H1 (cell line): ENCODE results near the gene KCNK15. TPM values are rescaled to one million over a fixed set of nuclear protein-coding genes. Genes with fewer than 3 reads are reported as not detected.

Experiments
- CTCF ChIA-PET: fragments of 300-600 bp; sonication (Branson Sonifier 250); formaldehyde crosslinking; loops from one replicate; lab custom pipeline; 2021; ENCODE audit not compliant: partially characterized antibody; lab: Charles Lee
- POLR2A ChIA-PET: fragments of 300-600 bp; sonication (Branson Sonifier 250); formaldehyde crosslinking; loops from one replicate; lab custom pipeline; 2021; ENCODE audit warnings: inconsistent platforms; ENCODE audit not compliant: partially characterized antibody; lab: Charles Lee
- DNase-seq, 2 experiments: peaks; one replicate each; pipeline versions ENCODE4 v3.0.0 to v3.0.0-alpha.2; 2010 to 2022; ENCODE audit warnings: low spot score in 2 of 2, low read depth in 1 of 2, mixed read lengths in 1 of 2
- FAIRE-seq: peaks from 2 replicates; lab custom pipeline; 2011; peaks lifted over from hg19 to GRCh38; lab: Jason Lieb, UNC
- H2AFZ ChIP-seq: 2 replicates; pipeline ENCODE4 v1.8.1; 2012; ENCODE audit warnings: low read length, inconsistent platforms
- H2AK5ac ChIP-seq: 2 replicates; pipeline ENCODE4 v1.6.1; 2013; ENCODE audit warnings: low read depth, low read length
- H2BK120ac ChIP-seq: replicated peaks from 2 replicates; pipeline ENCODE3; 2013; ENCODE audit warnings: low read depth, low read length, inconsistent platforms
- H2BK12ac ChIP-seq: 2 replicates; pipeline ENCODE4 v1.6.1; 2013; ENCODE audit warnings: low read depth, low read length
- H2BK15ac ChIP-seq: 2 replicates; pipeline ENCODE4 v1.6.1; 2013; ENCODE audit warnings: low read length
- H2BK20ac ChIP-seq: 2 replicates; pipeline ENCODE4 v1.6.1; 2013; ENCODE audit warnings: low read length
- H2BK5ac ChIP-seq: 2 replicates; pipeline ENCODE4 v1.6.1; 2013; ENCODE audit warnings: low read depth, low read length
- H3K14ac ChIP-seq: 2 replicates; pipeline ENCODE4 v1.6.1; 2013; ENCODE audit warnings: inconsistent platforms; ENCODE audit not compliant: insufficient read length
- H3K18ac ChIP-seq: 2 replicates; pipeline ENCODE4 v1.6.1; 2013; ENCODE audit warnings: low read length; ENCODE audit errors: extremely low read depth
- H3K23ac ChIP-seq: 2 replicates; pipeline ENCODE4 v1.6.1; 2013; ENCODE audit warnings: inconsistent platforms; ENCODE audit not compliant: insufficient read length
- H3K23me2 ChIP-seq: 2 replicates; pipeline ENCODE4 v1.6.1; 2013; ENCODE audit warnings: low read depth, low read length
- H3K27ac ChIP-seq: 2 replicates; pipeline ENCODE4 v1.6.1; 2011; ENCODE audit warnings: low read depth, low read length, inconsistent platforms
- H3K27me3 ChIP-seq, 4 experiments: replicated peaks in 1 of 4; 1 replicate in 1 of 4; 2 replicates in 3 of 4; pipeline versions ENCODE4 v1.6.1 to v1.8.1; 2011 to 2013; ENCODE audit warnings: low read length in 3 of 4, mild to moderate bottlenecking in 3 of 4, inconsistent platforms in 2 of 4, mixed read lengths in 2 of 4, moderate library complexity in 1 of 4; ENCODE audit not compliant: control insufficient read depth in 3 of 4, insufficient read depth in 3 of 4; ENCODE audit errors: extremely low read depth in 1 of 4
- H3K36me3 ChIP-seq, 4 experiments: 2 replicates each; pipeline versions ENCODE4 v1.6.1 to v1.8.1; 2011 to 2013; ENCODE audit warnings: mild to moderate bottlenecking in 4 of 4, low read length in 3 of 4, moderate library complexity in 2 of 4, control low read depth in 1 of 4, inconsistent platforms in 1 of 4; ENCODE audit not compliant: insufficient read depth in 4 of 4, control insufficient read depth in 2 of 4
- H3K4ac ChIP-seq: replicated peaks from 2 replicates; pipeline ENCODE3; 2013; ENCODE audit warnings: low read length, low read depth, mixed read lengths, inconsistent platforms; ENCODE audit not compliant: insufficient read length
- H3K4me1 ChIP-seq, 4 experiments: replicated peaks in 1 of 4; 1 replicate in 1 of 4; 2 replicates in 3 of 4; pipeline versions ENCODE4 v1.6.1 to v1.8.1; 2011 to 2013; ENCODE audit warnings: low read length in 3 of 4, inconsistent platforms in 2 of 4, mixed read lengths in 1 of 4; ENCODE audit not compliant: insufficient read depth in 4 of 4, control insufficient read depth in 3 of 4
- H3K4me2 ChIP-seq, 2 experiments: 2 replicates each; pipeline versions ENCODE4 v1.6.1 to v1.8.1; 2011 to 2013; ENCODE audit warnings: low read depth in 2 of 2, low read length in 2 of 2, control low read depth in 1 of 2, inconsistent platforms in 1 of 2, mild to moderate bottlenecking in 1 of 2; ENCODE audit not compliant: insufficient read depth in 1 of 2
- H3K4me3 ChIP-seq, 4 experiments: fragments of 200-600, 300-600 bp in 1 of 4; sonication (generic), shearing (Covaris generic), sonication (Bioruptor Twin) in 1 of 4; 2 replicates each; pipeline versions ENCODE4 v1.5.1 to v1.8.1; 2011 to 2016; ENCODE audit warnings: low read length in 4 of 4, low read depth in 3 of 4, control low read depth in 2 of 4, inconsistent platforms in 2 of 4, mild to moderate bottlenecking in 2 of 4, mixed read lengths in 1 of 4, moderate library complexity in 1 of 4; ENCODE audit not compliant: insufficient read depth in 2 of 4; ENCODE audit errors: extremely low read depth in 1 of 4
- H3K56ac ChIP-seq: replicated peaks from 2 replicates; pipeline ENCODE3; 2013; ENCODE audit warnings: low read depth, mild to moderate bottlenecking, mixed read lengths, low read length, inconsistent platforms; ENCODE audit not compliant: insufficient read length
- H3K79me1 ChIP-seq: 2 replicates; pipeline ENCODE4 v1.6.1; 2013; ENCODE audit warnings: low read depth, low read length, control low read depth
- H3K79me2 ChIP-seq, 2 experiments: 2 replicates each; pipeline versions ENCODE4 v1.6.1 to v1.8.1; 2012 to 2013; ENCODE audit warnings: low read length in 2 of 2, mild to moderate bottlenecking in 2 of 2, inconsistent platforms in 1 of 2; ENCODE audit not compliant: insufficient read depth in 2 of 2, control insufficient read depth in 1 of 2
- H3K9ac ChIP-seq, 4 experiments: replicated peaks in 1 of 4; 1 replicate in 1 of 4; 2 replicates in 3 of 4; pipeline versions ENCODE4 v1.6.1 to v1.8.1; 2011 to 2013; ENCODE audit warnings: low read depth in 3 of 4, low read length in 3 of 4, control low read depth in 2 of 4, mild to moderate bottlenecking in 2 of 4, moderate library complexity in 2 of 4, inconsistent platforms in 1 of 4; ENCODE audit errors: extremely low read depth in 1 of 4
- H3K9me3 ChIP-seq, 2 experiments: 2 replicates each; pipeline versions ENCODE4 v1.6.1 to v1.8.1; 2012 to 2013; ENCODE audit warnings: mild to moderate bottlenecking in 2 of 2, moderate library complexity in 2 of 2, control low read depth in 1 of 2, inconsistent platforms in 1 of 2, low read depth in 1 of 2, low read length in 1 of 2, mixed read lengths in 1 of 2; ENCODE audit not compliant: insufficient read depth in 2 of 2
- H4K20me1 ChIP-seq, 2 experiments: replicated peaks in 1 of 2; 2 replicates each; pipeline versions ENCODE3 to v1.8.1; 2011 to 2013; ENCODE audit warnings: inconsistent platforms in 2 of 2, low read length in 2 of 2, mild to moderate bottlenecking in 1 of 2; ENCODE audit not compliant: insufficient read depth in 2 of 2, control insufficient read depth in 1 of 2
- H4K5ac ChIP-seq: 2 replicates; pipeline ENCODE4 v1.6.1; 2013; ENCODE audit warnings: low read length, low read depth, mixed read lengths, inconsistent platforms; ENCODE audit not compliant: insufficient read length
- H4K8ac ChIP-seq: 2 replicates; pipeline ENCODE4 v1.8.0; 2013; ENCODE audit warnings: mild to moderate bottlenecking, moderate library complexity, low read length, inconsistent platforms; ENCODE audit not compliant: insufficient read depth; ENCODE audit errors: extremely low read depth
- H4K91ac ChIP-seq: replicated peaks from 2 replicates; pipeline ENCODE3; 2013; ENCODE audit warnings: low read length, mixed read lengths, inconsistent platforms; ENCODE audit not compliant: insufficient read length
- ASH2L ChIP-seq: fragments of 200-600, 300-600 bp; sonication (generic); IDR thresholded peaks from one replicate; pipeline ENCODE4 v1.7.1; 2017; ENCODE audit warnings: low read length
- CEBPB ChIP-seq: IDR thresholded peaks from 2 replicates; pipeline ENCODE4 v1.6.1; 2012; ENCODE audit warnings: low read depth, low read length
- CHD2 ChIP-seq: IDR thresholded peaks from 2 replicates; pipeline ENCODE4 v1.6.1; 2012; ENCODE audit warnings: low read length, improper control_type of control experiment
- EZH2 ChIP-seq: fragments of 200-600 bp; sonication (generic); IDR thresholded peaks from 2 replicates; pipeline ENCODE4 v1.7.1; 2012; ENCODE audit warnings: low read depth, mild to moderate bottlenecking, moderate library complexity, low read length, inconsistent platforms; ENCODE audit not compliant: severe bottlenecking
- HDAC2 ChIP-seq, 2 experiments: fragments of 300-600 bp in 1 of 2; sonication (generic) in 1 of 2; IDR thresholded peaks; 2 replicates each; pipeline ENCODE4 v1.6.1; 2011 to 2012; ENCODE audit warnings: low read depth in 2 of 2, low read length in 2 of 2, mild to moderate bottlenecking in 2 of 2, moderate library complexity in 2 of 2, borderline replicate concordance in 1 of 2, inconsistent platforms in 1 of 2
- KDM4A ChIP-seq: IDR thresholded peaks from one replicate; pipeline ENCODE4 v1.7.1; 2012; ENCODE audit warnings: low read depth, mild to moderate bottlenecking, moderate library complexity, low read length, inconsistent platforms; ENCODE audit not compliant: severe bottlenecking
- NANOG ChIP-seq: IDR thresholded peaks from 2 replicates; pipeline ENCODE4 v1.6.1; 2011; ENCODE audit warnings: low read length, low read depth, mild to moderate bottlenecking, inconsistent platforms; ENCODE audit not compliant: insufficient read depth, poor library complexity, severe bottlenecking
- NRF1 ChIP-seq: IDR thresholded peaks from 2 replicates; pipeline ENCODE4 v1.6.1; 2011; ENCODE audit warnings: mild to moderate bottlenecking, low read depth, low read length, improper control_type of control experiment
- PHF8 ChIP-seq: fragments of 200-600 bp; sonication (generic); conservative IDR thresholded peaks from 2 replicates; pipeline ENCODE4 v1.7.1; 2012; ENCODE audit warnings: low read depth, mild to moderate bottlenecking, inconsistent platforms, low read length, moderate library complexity
- POLR2AphosphoS5 ChIP-seq: IDR thresholded peaks from 2 replicates; pipeline ENCODE4 v1.6.1; 2011; ENCODE audit warnings: low read depth, low read length
- RFX5 ChIP-seq: IDR thresholded peaks from 2 replicates; pipeline ENCODE4 v1.6.1; 2011; ENCODE audit warnings: low read depth, low read length, improper control_type of control experiment, borderline replicate concordance
- SAP30 ChIP-seq: fragments of 300-600 bp; sonication (generic); IDR thresholded peaks from 2 replicates; pipeline ENCODE4 v1.7.1; 2012; ENCODE audit warnings: low read length, moderate library complexity, mild to moderate bottlenecking, inconsistent platforms; ENCODE audit not compliant: insufficient read depth, insufficient replicate concordance
- SUZ12 ChIP-seq: fragments of 200-600 bp; sonication (generic); IDR thresholded peaks from 2 replicates; pipeline ENCODE4 v1.6.1; 2012; ENCODE audit warnings: mild to moderate bottlenecking, inconsistent platforms, low read length, moderate library complexity, mixed read lengths
- WGBS, 2 experiments: shearing (Covaris generic) in 1 of 2; methylation state at CpG; one replicate each; pipeline versions ENCODE4 v1.1.6 to v1.1.7; 2013 to 2015; ENCODE audit warnings: low lambda C conversion rate in 2 of 2, mixed read lengths in 2 of 2, inconsistent platforms in 1 of 2, low coverage in 1 of 2, missing lambda C conversion rate in 1 of 2; ENCODE audit not compliant: insufficient replicate concordance in 2 of 2, insufficient coverage in 1 of 2, insufficient read length in 1 of 2; ENCODE audit errors: extremely low coverage in 1 of 2, missing lambda C conversion rate in 1 of 2; 5-methylcytosine and 5-hydroxymethylcytosine counted together
- polyA plus RNA-seq, 7 experiments: library from polyadenylated mRNA; depleted of rRNA in 3 of 7; stranded (reverse) in 5 of 7; unstranded in 2 of 7; fragments of >200 nt in 5 of 7; fragments of 200-250 nt in 2 of 7; gene quantifications; 1 replicate in 5 of 7; 2 replicates in 1 of 7; 4 replicates in 1 of 7; pipeline versions ENCODE4 v1.2.1 to v1.2.3, GENCODE V29; 2011 to 2013; ENCODE audit warnings: missing spikeins in 2 of 7, mixed read lengths in 2 of 7
- total RNA-seq: library from RNA; stranded (reverse); fragmentation: NEBNext Ultra II Directional; extraction: Animal tissue kit (Norgen Biotek cat#: 25700); gene quantifications from 2 replicates; pipeline ENCODE4 v1.2.1, GENCODE V29; 2021

The KCNK15 gene
- total and polyA plus RNA-seq, 2 of the 8 experiments (the other 6 are each of a cell fraction or from before 2014, with no cell fraction given): 0.24 to 0.33 TPM

GRCh38 chr20:44739942-44740341 is 5.7 kb upstream of the KCNK15 start:
- H2BK12ac ChIP-seq: no peak overlapping the region
- H2BK5ac ChIP-seq: no peak overlapping the region
- no peaks in the 10 kb centered on the region; a peak in 1 of 4 replicates for H3K9me3 ChIP-seq
- no peak overlapping the region for H3K4me2 ChIP-seq
- H3K23ac ChIP-seq: no peak overlapping the region
- no peak overlapping the region for H2AFZ ChIP-seq
- POLR2A ChIA-PET: no interaction called here
- H3K27ac ChIP-seq: no peak overlapping the region
- H3K4me3 ChIP-seq: no peak overlapping the region
- no peaks in the 10 kb centered on the region for H3K36me3 ChIP-seq
- no peak overlapping the region for H2BK15ac ChIP-seq
- no peak overlapping the region for H3K56ac ChIP-seq
- FAIRE-seq (no peak), DNase-seq (no peak)
- no peak overlapping the region for H3K9ac ChIP-seq
- H3K4me1 ChIP-seq: peaks cover 0 to 2% (median 0%) of the 10 kb centered on the region in 4 experiments; a peak in 1 of 7 replicates
- H3K79me2 ChIP-seq: no peaks in the 10 kb centered on the region
- H4K91ac ChIP-seq: no peak overlapping the region
- no peaks in the 10 kb centered on the region for H3K79me1 ChIP-seq
- no peak overlapping the region for H2BK120ac ChIP-seq
- no peak overlapping the region for H2AK5ac ChIP-seq
- CTCF ChIA-PET: interaction anchor here (0.6 to 2.8 kb wide), 2 partner anchors 55 to 164 kb away, joined by 3 to 19 read pairs; no protein-coding TSS in a partner anchor
- no peak overlapping the region for H3K14ac ChIP-seq
- 73% methylated on average over 2 of the region's 2 CpGs; no CpG with 5 or more reads in 1 of the 2 experiments for WGBS, 2 experiments
- no peak overlapping the region for H2BK20ac ChIP-seq
- peaks cover 0 to 19% (median 11%) of the 10 kb centered on the region in 4 experiments; a peak in 6 of 7 replicates for H3K27me3 ChIP-seq
- H4K20me1 ChIP-seq: no peaks in the 10 kb centered on the region
- no peak overlapping the region for H3K18ac ChIP-seq
- H3K4ac ChIP-seq: no peak overlapping the region
- H3K23me2 ChIP-seq: no peaks in the 10 kb centered on the region
- no peak overlapping the region for H4K5ac ChIP-seq
- no peak overlapping the region for H4K8ac ChIP-seq
- TF ChIP-seq NRF1 (no peak), NANOG (no peak), EZH2 (no peak), KDM4A (no peak), POLR2AphosphoS5 (no peak), RFX5 (no peak), CHD2 (no peak), HDAC2 (IDR thresholded peaks at IDR 0.05; ENCODE audit: borderline replicate concordance in 1 of 2, low read depth in 2 of 2, low read length in 2 of 2) (no peak), ASH2L (no peak), CEBPB (no peak), PHF8 (no peak), SAP30 (no peak), SUZ12 (no peak)
